WTC11 (cell line): ENCODE measurements around the gene PPP1R9A.

Experiments
- E2F4 ChIP-seq: sonication (generic); formaldehyde crosslinking; IDR thresholded peaks from 2 replicates; pipeline ENCODE4 v1.8.1; 2022; ENCODE audit warnings: low read depth, mild to moderate bottlenecking, moderate library complexity, missing genetic modification reagents, borderline replicate concordance
- MXD4 ChIP-seq: fragments of 250-450 bp; sonication (Bioruptor Pico); IDR thresholded peaks from 2 replicates; pipeline ENCODE4 v1.8.0; 2021; ENCODE audit warnings: mild to moderate bottlenecking, moderate library complexity, borderline replicate concordance
- SP1 ChIP-seq: sonication (generic); formaldehyde crosslinking; conservative IDR thresholded peaks from 2 replicates; pipeline ENCODE4 v1.8.1; 2022; ENCODE audit warnings: missing genetic modification reagents
- ZNF416 ChIP-seq: fragments of 250-450 bp; sonication (Bioruptor Pico); IDR thresholded peaks from 2 replicates; pipeline ENCODE4 v1.9.0; 2021; ENCODE audit warnings: mild to moderate bottlenecking, inconsistent platforms
- TF ChIP-seq, protein P1 (sequence below): sonication (generic); formaldehyde crosslinking; IDR thresholded peaks from 2 replicates; pipeline ENCODE4 v1.8.1; 2023; ENCODE audit warnings: mild to moderate bottlenecking, missing genetic modification reagents
- TF ChIP-seq, protein P2 (sequence below): fragments of 200-600 bp; IDR thresholded peaks from 2 replicates; pipeline ENCODE4 v1.8.0; 2022; ENCODE audit warnings: antibody characterized with exemption

- TF ChIP-seq SP1 (CRISPR knock-in tag) (no peak), MXD4 (no peak), ZNF416 (CRISPR knock-in tag) (no peak), E2F4 (CRISPR knock-in tag) (no peak)
- TF ChIP-seq, protein P1, sequence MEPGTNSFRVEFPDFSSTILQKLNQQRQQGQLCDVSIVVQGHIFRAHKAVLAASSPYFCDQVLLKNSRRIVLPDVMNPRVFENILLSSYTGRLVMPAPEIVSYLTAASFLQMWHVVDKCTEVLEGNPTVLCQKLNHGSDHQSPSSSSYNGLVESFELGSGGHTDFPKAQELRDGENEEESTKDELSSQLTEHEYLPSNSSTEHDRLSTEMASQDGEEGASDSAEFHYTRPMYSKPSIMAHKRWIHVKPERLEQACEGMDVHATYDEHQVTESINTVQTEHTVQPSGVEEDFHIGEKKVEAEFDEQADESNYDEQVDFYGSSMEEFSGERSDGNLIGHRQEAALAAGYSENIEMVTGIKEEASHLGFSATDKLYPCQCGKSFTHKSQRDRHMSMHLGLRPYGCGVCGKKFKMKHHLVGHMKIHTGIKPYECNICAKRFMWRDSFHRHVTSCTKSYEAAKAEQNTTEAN, result no peak
- TF ChIP-seq, protein P2, sequence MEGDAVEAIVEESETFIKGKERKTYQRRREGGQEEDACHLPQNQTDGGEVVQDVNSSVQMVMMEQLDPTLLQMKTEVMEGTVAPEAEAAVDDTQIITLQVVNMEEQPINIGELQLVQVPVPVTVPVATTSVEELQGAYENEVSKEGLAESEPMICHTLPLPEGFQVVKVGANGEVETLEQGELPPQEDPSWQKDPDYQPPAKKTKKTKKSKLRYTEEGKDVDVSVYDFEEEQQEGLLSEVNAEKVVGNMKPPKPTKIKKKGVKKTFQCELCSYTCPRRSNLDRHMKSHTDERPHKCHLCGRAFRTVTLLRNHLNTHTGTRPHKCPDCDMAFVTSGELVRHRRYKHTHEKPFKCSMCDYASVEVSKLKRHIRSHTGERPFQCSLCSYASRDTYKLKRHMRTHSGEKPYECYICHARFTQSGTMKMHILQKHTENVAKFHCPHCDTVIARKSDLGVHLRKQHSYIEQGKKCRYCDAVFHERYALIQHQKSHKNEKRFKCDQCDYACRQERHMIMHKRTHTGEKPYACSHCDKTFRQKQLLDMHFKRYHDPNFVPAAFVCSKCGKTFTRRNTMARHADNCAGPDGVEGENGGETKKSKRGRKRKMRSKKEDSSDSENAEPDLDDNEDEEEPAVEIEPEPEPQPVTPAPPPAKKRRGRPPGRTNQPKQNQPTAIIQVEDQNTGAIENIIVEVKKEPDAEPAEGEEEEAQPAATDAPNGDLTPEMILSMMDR, result no peak
These were observed 416.2 kb downstream of the PPP1R9A start for GRCh38 chr7:95323410-95324129.
